GM21390 (cell line): Measurements from ENCODE around the gene MAP2K7.
"Not testable (repeated sequence)": the region's sequence is repeated elsewhere in the genome, so short reads cannot be mapped to it uniquely, and the experiment has no call there.

Experiments used
- ATAC-seq: cut with Tn5 transposase; IDR thresholded peaks from one replicate; pipeline ENCODE4 v1.9.1; 2021; ENCODE audit not compliant: unreplicated experiment

The MAP2K7 gene

DNA sequence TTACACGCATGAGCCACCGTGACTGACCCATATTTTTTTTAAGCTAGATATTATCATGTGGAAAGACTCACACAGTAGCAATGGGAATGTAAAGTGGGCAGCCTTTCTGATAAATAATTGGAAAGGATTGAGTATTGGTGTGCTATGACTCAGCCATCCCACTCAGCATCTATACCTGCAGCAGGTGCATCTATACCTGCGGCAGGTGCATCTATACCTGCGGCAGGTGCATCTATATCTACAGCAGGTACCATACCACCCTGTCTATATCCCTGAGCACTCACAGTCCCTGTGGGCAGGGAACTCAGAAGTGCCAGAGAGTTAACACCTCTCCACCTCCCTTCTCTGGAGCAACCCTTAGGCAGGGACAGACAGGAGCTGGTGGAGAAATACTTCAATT, 20.6 kb upstream of the MAP2K7 start:
- ATAC-seq = no peak

DNA sequence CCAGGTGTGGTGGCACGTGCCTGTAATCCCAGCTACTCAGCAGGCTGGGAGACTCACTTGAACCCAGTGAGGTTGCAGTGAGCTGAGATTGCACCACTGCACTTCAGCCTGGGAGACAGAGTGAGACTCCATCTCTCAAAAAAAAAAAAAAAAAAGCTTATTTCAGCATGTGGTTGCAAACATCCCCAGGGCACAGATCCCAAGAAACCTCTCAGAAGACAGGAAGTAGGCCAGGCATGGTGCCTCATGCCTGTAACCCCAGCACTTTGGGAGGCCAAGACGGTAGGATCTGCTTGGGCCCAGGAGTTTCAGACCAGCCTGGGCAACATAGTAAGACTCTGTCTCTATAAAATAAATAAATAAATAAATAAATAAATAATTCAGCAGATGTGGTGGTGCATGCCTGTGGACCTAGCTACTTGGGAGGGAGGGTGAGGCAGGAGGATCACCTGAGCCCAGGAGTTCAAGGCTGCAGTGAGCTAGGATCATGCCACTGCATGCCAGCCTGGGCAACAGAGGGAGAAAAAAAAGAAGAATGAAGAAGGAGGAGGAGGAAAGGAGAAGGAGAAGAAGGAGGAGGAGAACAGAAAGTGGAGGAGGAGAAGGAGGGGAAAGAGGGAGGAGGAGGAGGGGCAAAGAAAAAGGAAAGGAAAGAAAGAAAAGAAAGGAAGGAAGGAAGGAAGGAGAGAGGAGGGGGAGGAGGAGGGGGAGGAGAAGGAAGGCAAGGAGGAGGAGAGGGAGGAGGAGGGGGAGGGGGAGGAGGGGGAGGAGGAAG, 19.7 kb upstream of the MAP2K7 start:
- ATAC-seq = no peak

DNA sequence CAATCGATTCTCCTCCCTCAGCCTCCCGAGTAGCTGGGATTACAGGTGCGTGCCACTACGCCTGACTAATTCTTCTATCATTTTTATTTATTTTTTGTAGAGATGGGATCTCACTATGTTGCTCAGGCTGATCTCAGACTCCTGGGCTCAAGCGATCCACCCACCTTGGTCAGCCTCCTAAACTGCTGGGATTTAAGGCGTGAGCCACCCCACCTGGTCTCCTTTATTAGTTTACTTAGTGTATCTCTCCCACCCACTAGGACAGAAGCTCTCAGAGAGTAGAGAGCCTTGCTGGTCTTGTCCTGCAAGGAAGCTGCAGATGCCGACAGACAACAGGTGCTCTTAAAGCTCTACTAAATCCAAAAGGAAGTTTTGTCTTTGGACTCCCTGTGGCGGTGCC, 17.9 kb upstream of the MAP2K7 start:
- no peak for ATAC-seq

DNA sequence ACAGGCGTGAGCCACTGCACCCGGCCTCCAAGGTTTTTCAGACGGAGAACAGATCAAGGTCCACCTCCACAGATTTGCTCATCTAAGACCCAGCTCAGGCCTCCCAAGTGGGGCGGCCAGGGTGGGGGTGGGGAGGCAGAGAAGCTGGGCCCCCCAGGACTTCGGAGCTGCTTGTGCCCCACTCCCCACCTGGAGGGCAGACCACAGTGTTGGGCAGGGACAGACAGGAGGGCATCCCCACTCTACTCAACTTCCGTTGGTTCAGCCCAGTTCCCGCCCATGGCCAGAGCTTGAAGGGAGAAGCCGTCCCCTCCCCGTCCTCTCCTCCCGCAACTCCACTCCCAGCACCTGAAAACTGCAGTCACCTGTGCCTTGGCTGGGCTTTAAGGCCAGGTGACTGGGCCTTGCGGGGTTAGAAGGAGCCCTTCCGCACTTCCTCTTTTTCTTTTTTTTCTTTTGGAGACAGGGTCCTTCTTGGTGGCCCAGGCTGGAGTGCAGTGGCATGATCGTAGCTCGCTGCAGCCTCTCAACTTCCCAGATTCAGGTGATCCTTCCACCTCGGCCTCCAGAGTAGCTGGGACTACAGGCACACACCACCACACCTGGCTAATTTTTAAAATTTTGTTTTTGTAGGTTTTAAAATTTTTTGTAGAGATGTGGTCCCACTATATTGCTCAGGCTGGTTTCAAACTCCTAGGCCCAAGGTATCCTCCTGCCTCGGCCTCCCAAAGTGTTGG, 16.1 kb upstream of the MAP2K7 start:
- ATAC-seq = no peak

DNA sequence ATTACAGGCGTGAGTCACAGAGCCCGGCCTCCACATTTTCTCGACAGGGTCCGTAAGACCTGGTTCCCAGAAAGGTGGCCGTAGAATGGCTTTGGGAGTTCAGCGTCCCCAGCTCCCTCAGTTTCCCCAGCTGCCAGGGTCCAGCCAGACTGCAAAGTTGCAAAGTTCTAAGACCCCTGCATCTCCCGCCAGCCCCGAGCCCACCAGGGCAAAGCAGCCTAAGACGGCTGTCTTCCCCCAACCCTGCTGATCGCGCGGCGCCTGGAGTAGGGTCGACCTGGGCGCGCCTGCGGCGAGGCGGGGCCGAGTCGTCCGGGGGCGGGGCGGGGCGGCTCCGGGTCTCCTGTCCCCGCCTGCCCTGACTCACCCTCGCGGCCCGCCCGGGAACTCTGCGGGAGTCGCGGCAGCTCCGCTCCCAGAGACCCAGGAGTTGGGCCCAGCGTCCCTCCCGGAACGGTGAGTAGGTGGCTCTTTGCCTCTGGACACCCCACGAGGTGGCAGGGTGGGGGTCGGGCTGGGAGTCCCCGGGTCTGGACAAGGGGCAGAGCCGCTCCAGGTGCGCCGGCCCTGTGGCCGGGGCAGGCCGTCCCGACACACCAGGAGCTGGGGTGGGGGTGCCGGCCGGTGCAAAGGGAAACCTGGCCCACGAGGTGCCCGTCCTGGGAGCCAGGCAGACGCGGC, 15.4 kb upstream of the MAP2K7 start, which contains the start of gene LRRC8E:
Gene LRRC8E (plus strand): TSS at position 366 of the 681 bp plus-strand sequence. CDS start 7,094 bp downstream, outside the sequence.
- ATAC-seq = no peak

DNA sequence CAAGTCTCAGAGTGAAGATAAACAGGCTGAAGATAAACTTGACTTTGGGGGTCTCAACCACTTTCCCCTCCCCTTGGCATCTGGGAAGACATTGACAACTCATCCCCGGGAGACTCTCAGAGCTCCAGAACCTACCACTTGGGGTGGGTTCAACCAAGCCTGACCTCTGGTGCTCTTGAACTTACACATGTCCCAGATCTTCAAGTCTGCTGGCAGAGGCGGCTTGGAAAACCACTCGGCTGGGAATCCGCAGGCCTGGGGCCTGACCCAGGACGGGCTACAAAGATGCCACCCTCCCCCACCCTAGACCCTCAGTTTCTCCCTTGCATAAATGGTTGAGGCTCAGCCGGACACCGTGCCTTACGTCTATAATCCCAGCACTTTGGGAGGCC, 14.9 kb upstream of the MAP2K7 start:
- ATAC-seq = no peak

DNA sequence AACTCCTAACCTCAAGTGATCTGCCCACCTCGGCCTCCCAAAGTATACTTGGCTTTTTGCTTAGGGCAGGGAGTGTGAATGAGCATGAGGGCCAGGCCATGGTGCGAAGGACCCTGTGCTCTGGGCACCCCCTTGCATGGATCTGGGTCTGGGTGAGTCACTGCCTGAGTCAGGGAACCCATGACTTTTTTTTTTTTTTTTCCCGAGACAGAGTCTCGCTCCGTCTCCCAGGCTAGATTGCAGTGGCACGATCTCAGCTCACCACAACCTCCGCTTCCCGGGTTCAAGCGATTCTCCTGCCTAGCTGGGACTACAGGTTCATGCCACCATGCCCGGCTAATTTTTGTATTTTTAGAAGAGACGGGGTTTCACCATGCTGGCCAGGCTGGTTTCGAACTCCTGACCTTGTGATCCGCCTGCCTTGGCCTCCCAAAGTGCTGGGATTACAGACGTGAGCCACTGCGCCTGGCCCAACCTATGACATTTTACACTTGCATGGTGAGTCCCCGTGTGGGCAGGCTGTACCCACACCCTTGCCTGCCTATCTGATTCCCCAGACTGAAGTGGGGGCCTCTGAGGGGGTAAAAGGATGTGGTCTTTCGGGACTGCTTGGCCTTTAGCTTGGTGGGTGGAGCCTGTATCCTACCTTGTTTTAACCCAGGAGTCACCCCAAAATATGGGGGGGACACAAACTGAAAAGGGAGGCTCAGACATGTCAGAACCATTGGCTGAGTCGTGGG, 10.1 kb upstream of the MAP2K7 start:
- not testable (repeated sequence) for ATAC-seq

DNA sequence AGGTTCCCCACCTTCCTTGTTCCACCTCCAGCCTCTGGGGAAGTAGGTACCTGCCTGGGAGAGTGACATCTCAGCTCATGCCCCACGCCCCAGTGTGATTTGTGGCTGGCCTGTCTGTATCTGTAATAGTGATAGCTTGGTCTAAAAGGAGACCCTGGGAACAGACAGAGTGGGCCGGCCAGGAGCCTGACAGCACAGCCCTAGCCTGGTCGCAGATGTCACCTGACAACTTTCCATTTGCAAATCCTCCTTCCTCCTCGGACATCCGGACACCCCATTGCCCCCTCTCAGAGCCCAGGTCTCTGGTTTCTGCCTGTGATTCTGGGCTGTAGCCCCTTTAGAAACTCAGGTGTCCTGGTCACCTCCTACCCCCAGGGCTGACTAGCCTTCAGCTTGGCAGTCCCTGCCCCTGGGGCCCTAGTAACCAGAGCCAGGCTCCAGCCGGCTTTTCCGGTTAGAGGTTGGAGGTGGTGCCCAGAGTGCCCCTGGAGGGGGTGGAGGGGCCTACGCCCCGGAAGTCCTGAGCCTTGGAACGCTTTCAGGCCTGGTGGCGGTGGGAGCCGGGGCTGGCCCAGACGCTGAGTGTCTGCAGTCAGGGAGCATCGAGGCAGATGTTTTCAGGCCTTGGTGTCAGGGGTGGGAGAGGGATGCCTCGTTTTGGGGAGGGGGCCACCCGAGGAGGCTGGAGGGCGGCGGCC, 8.9 kb upstream of the MAP2K7 start:
- no peak for ATAC-seq

DNA sequence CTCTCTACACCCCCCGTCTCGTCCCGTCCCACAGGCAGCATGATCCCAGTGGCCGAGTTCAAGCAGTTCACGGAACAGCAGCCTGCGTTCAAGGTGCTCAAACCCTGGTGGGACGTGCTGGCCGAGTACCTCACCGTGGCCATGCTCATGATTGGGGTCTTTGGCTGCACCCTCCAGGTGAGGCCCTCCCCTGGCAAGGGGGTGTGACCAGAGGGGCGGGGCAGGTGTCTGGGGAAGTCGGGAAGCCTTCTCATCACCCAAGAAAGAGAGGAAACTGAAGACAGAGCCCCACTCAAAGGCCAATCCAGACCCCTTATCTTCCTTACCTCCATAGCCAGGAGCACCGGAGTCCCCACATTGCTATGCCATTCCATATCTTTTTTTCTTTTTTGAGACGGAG, 8.1 kb upstream of the MAP2K7 start:
- no peak for ATAC-seq

DNA sequence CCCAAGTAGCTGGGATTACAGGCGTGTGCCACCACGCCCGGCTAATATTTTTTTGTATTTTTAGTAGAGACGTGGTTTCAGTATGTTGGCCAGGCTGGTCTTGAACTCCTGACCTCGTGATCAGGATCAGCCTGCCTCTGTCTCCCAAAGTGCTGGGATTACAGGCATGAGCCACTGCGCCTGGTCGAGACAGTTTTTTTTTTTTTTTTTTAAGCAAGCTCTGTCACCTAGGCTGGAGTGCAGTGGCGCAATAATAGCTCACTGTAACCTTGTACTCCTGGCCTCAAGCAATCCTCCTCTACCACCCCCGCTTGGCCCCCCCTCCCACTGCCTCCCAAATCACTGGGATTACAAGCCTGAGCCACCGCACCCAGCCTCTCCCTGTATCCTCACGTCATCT, 6.4 kb upstream of the MAP2K7 start:
- ATAC-seq = no peak

DNA sequence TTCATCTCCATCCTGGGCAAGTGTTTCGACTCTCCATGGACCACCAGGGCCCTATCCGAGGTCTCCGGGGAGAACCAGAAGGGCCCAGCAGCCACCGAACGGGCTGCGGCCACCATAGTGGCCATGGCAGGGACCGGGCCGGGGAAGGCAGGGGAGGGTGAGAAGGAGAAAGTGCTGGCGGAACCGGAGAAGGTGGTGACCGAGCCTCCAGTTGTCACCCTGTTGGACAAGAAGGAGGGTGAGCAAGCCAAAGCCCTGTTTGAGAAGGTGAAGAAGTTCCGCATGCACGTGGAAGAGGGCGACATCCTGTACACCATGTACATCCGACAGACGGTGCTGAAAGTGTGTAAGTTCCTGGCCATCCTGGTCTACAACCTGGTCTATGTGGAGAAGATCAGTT, 4.7 kb upstream of the MAP2K7 start:
- no peak for ATAC-seq

DNA sequence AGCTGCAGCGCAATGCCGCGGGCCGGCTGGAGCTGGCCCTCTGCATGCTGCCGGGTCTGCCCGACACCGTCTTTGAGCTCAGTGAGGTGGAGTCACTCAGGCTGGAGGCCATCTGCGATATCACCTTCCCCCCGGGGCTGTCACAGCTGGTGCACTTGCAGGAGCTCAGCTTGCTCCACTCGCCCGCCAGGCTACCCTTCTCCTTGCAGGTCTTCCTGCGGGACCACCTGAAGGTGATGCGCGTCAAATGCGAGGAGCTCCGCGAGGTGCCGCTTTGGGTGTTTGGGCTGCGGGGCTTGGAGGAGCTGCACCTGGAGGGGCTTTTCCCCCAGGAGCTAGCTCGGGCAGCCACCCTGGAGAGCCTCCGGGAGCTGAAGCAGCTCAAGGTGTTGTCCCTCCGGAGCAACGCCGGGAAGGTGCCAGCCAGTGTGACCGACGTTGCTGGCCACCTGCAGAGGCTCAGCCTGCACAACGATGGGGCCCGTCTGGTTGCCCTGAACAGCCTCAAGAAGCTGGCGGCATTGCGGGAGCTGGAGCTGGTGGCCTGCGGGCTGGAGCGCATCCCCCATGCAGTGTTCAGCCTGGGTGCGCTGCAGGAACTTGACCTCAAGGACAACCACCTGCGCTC, 3.8 kb upstream of the MAP2K7 start:
- ATAC-seq = no peak

DNA sequence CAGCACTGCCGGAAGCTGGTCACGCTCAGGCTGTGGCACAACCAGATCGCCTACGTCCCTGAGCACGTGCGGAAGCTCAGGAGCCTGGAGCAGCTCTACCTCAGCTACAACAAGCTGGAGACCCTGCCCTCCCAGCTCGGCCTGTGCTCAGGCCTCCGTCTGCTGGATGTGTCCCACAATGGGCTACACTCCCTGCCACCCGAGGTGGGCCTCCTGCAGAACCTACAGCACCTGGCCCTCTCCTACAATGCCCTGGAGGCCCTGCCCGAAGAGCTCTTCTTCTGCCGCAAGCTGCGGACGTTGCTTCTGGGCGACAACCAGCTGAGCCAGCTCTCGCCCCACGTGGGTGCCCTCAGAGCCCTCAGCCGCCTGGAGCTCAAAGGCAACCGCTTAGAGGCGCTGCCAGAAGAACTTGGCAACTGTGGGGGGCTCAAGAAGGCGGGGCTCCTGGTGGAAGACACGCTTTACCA, 3.2 kb upstream of the MAP2K7 start:
- ATAC-seq = no peak

DNA sequence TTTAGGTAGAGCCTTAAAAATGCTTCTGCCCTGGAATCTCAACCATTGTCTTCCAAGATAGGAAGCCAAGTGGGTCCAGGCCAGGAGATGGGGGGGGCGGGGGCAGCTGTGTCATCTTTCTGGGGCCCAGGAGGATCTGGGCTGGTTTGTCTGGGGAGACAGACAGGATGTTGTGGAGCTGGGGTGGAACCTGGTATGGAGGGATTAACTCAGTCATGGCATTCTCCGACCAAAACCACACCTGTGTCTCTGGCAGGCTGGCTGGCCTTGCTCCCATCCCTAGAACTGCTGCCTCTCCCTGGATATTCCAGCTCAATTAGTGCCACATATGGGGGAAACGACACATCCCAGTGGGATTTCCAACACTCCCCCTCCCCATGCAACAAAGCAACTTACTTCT, 2.7 kb upstream of the MAP2K7 start:
- ATAC-seq = no peak

DNA sequence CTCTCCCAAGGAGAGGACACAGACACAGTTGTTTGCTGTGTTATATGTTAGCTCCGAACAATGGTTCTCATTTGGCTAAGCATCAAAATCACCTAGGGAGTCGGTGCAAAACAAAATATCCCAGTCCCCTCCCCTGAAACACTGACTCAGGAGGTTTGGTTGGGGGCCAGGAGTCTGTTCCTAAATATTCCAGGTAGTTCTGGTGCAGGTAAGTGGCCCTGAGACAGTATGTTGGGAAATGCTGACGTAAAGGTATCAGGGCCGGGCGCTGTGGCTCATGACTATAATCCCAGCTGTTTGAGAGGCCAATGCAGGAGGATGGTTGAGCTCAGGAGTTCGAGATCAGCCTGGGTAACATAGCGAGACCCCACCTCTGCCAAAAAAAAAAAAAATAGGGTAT, 2.3 kb upstream of the MAP2K7 start:
- ATAC-seq = no peak

DNA sequence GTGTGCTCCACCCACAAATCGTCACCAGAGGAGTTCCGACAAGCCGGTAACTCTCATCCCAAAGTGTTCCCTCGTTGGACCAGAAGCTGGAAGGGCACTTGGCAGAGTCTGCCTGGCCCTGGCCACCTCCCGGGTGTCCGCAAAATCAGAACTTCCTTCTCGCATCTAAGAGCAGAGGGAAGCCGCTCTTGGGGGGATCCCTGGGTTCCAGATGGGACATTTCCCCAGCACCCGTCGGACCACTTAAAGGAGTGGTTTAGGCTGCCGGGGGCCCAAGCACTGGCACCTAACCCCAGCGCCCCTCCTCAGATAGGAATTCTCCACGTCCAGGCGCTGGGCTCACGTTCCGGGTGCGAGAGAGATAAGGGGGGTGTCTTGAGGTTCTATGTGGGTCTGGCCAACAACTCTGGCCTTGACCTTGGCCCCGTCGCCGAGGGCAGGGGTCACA, 857 bp upstream of the MAP2K7 start:
- ATAC-seq = no peak

DNA sequence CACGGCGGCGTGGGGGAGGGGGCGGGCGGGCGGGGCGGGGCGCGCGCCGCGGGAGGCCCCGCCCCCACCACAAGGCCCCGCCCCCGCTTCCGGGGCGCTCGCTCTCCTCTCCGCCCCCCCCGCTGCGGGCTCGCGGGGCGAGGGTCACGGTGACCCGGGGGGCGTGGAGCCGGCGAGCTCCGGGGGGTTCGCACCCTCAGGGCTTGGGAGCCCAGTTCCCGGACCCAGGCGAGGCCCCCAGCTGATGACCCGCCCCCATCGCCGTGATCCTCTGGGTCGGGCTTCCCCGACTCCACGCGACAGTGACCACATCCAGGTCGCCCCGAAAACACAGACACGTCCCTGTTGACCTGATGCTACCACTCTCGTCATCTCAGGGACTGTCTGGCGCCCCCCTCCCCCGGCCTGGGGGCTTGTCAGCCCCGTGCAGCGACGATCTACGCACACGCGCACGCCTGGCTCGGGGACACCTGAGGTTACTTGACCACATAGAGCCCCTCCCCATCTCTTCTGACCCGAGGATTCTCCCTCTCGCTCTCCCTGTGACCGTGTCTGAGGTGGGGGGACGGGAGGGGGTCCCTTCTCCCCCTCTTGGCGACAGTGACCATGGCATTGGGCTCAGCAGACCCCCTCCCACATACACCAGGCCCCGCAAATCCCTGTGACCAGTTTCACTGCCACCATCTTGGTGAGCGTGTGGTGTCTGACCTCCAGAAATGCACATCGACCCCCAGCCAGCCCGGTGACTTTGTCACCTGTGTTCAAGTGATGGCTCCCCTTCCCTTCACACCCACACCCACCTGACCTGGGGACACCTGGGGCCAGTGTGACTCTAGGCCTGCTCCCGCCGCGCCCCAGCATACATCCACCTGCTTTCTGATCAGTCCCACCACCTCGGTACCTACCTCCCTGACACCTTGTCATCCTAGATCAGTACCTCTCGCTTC, 670 bp downstream of the MAP2K7 start:
- peak; percentile 26 for ATAC-seq

DNA sequence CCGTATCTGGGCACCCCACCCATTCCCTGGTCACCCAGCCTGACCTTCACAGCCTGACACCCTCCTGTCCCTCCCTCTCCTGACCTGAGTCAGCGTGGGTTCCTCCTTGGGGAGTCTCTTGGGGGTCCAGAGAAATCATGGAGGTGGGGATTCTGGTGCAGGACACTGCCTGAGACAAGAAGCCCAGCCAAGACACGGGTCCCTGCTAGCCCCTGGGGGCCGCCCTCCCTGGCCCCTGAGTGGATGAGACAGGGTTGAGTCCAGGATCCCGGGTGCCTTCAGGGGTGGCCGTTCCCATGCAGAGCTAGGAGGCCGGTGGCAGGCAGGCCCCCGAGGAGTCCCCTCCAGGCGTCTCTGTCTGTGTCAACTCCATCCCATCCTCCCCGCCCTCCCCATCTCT, 1.6 kb downstream of the MAP2K7 start:
- ATAC-seq = no peak

DNA sequence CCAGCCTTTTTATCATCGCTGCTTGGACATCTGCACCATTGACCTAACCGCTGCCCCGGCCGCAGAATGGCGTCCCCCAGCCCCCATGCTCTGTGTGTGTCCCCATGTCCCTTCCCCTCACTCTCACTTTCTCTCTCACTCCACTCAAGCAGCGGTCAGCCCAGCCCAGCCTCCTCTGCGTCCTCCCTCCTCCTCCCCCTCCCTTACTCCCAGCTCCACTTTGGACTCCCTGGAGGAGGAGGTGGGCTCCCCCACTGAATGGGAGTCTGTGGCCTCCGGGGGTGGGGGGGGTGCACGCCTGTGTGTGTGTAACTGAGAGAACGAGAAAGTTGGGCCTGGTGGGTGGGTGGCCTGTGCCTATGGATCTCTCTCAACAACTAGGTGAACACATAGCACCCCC, 2.2 kb downstream of the MAP2K7 start:
- ATAC-seq = no peak
